Epithelial cell of prostate (primary cell): ENCODE data around the gene GPBAR1.

ENCODE experiments used
- DNase-seq: peaks from one replicate; pipeline ENCODE4 v3.0.0-alpha.2; 2011; ENCODE audit warnings: low read depth, low spot score
- H3K27ac ChIP-seq: fragments of 450-650 bp; 2 replicates; pipeline ENCODE4 v1.5.1; 2017; ENCODE audit warnings: mild to moderate bottlenecking

The GPBAR1 gene

GRCh38 chr2:218236829-218237228 is 24.0 kb upstream of the GPBAR1 start:
- DNase-seq, result no peak
- H3K27ac ChIP-seq, result no peak overlapping the region

GRCh38 chr2:218238887-218239286 is 21.9 kb upstream of the GPBAR1 start:
- no peak for DNase-seq
- no peak overlapping the region for H3K27ac ChIP-seq

GRCh38 chr2:218244204-218244603 is 16.6 kb upstream of the GPBAR1 start:
- DNase-seq, result no peak
- H3K27ac ChIP-seq, result no peak overlapping the region

GRCh38 chr2:218244665-218245064 is 16.1 kb upstream of the GPBAR1 start:
- H3K27ac ChIP-seq, result no peak overlapping the region
- DNase-seq, result no peak

GRCh38 chr2:218245214-218245613 is 15.6 kb upstream of the GPBAR1 start:
- no peak for DNase-seq
- H3K27ac ChIP-seq, result no peak overlapping the region

- H3K27ac ChIP-seq, result no peak overlapping the region
- no peak for DNase-seq
These were observed 11.1 kb upstream of the GPBAR1 start for GRCh38 chr2:218249691-218250090.

- no peak for DNase-seq
- H3K27ac ChIP-seq, result no peak overlapping the region
These were observed 8.1 kb upstream of the GPBAR1 start for GRCh38 chr2:218252509-218253231.

- no peak for DNase-seq
- no peak overlapping the region for H3K27ac ChIP-seq
These were observed 7.6 kb upstream of the GPBAR1 start for GRCh38 chr2:218253232-218253625.

GRCh38 chr2:218255446-218255845 is 5.4 kb upstream of the GPBAR1 start:
- H3K27ac ChIP-seq, result no peak overlapping the region
- no peak for DNase-seq

GRCh38 chr2:218256612-218257350 is 4.0 kb upstream of the GPBAR1 start:
- H3K27ac ChIP-seq, result peak overlapping the region; percentile 30
- no peak for DNase-seq

GRCh38 chr2:218257390-218257981 is 3.3 kb upstream of the GPBAR1 start:
- H3K27ac ChIP-seq, result peak overlapping the region; percentile 30
- DNase-seq, result no peak

- DNase-seq, result no peak
- H3K27ac ChIP-seq, result peak overlapping the region; percentile 5
These were observed 1.5 kb upstream of the GPBAR1 start for GRCh38 chr2:218259099-218259961.

GRCh38 chr2:218260166-218260565 is 649 bp upstream of the GPBAR1 start:
- H3K27ac ChIP-seq, result no peak overlapping the region
- DNase-seq, result no peak

- no peak for DNase-seq
- H3K27ac ChIP-seq, result no peak overlapping the region
These were observed 815 bp downstream of the GPBAR1 start for GRCh38 chr2:218261423-218262236.

GRCh38 chr2:218262237-218262600 is 1.4 kb downstream of the GPBAR1 start:
- no peak overlapping the region for H3K27ac ChIP-seq
- no peak for DNase-seq

GRCh38 chr2:218262631-218263586 is 2.1 kb downstream of the GPBAR1 start:
- no peak for DNase-seq
- H3K27ac ChIP-seq, result no peak overlapping the region

GRCh38 chr2:218263817-218264641 is 3.2 kb downstream of the GPBAR1 start:
- H3K27ac ChIP-seq, result no peak overlapping the region
- no peak for DNase-seq
